H9 (cell line): ENCODE measurements around the gene ADARB2. TPM values are rescaled to one million over a fixed set of nuclear protein-coding genes. Genes with fewer than 3 reads are reported as not detected.

ENCODE experiments used
- DNase-seq: peaks from one replicate; pipeline ENCODE4 v3.0.0-alpha.2; 2017
- H2AFZ ChIP-seq: one replicate; pipeline ENCODE4 v1.6.1; 2013; ENCODE audit warnings: mild to moderate bottlenecking, low read length, control low read depth, moderate library complexity
- H2AK5ac ChIP-seq: 2 replicates; pipeline ENCODE4 v1.6.1; 2013; ENCODE audit warnings: low read length, control low read depth, mixed read lengths; ENCODE audit not compliant: insufficient read length
- H2BK120ac ChIP-seq: one replicate; pipeline ENCODE4 v1.6.1; 2013; ENCODE audit warnings: low read depth, mild to moderate bottlenecking, low read length, control low read depth, inconsistent platforms; ENCODE audit not compliant: poor library complexity, severe bottlenecking
- H2BK12ac ChIP-seq: 2 replicates; pipeline ENCODE4 v1.6.1; 2013; ENCODE audit warnings: low read length, control low read depth, mixed read lengths, low read depth; ENCODE audit not compliant: insufficient read length
- H2BK15ac ChIP-seq: 2 replicates; pipeline ENCODE4 v1.6.1; 2013; ENCODE audit warnings: low read depth, low read length, control low read depth
- H2BK20ac ChIP-seq: one replicate; pipeline ENCODE4 v1.6.1; 2013; ENCODE audit warnings: low read depth, mild to moderate bottlenecking, low read length, control low read depth, inconsistent platforms; ENCODE audit not compliant: poor library complexity, severe bottlenecking
- H2BK5ac ChIP-seq: 2 replicates; pipeline ENCODE4 v1.6.1; 2013; ENCODE audit warnings: low read length, control low read depth, mixed read lengths; ENCODE audit not compliant: insufficient read length
- H3K14ac ChIP-seq: 2 replicates; pipeline ENCODE4 v1.6.1; 2013; ENCODE audit warnings: low read length, control low read depth; ENCODE audit not compliant: insufficient read depth
- H3K18ac ChIP-seq: 2 replicates; pipeline ENCODE4 v1.6.1; 2013; ENCODE audit warnings: low read depth, mild to moderate bottlenecking, mixed read lengths, low read length, control low read depth; ENCODE audit not compliant: insufficient read length
- H3K23ac ChIP-seq: 2 replicates; pipeline ENCODE4 v1.6.1; 2013; ENCODE audit warnings: low read length, control low read depth, mixed read lengths, low read depth; ENCODE audit not compliant: insufficient read length
- H3K23me2 ChIP-seq: 2 replicates; pipeline ENCODE4 v1.6.1; 2013; ENCODE audit warnings: low read depth, mild to moderate bottlenecking, mixed read lengths, low read length, control low read depth; ENCODE audit not compliant: insufficient read length, poor library complexity, severe bottlenecking
- H3K27ac ChIP-seq: 2 replicates; pipeline ENCODE4 v1.5.1; 2013; ENCODE audit warnings: low read length, control low read depth, mixed read lengths, low read depth; ENCODE audit not compliant: insufficient read length
- H3K27me3 ChIP-seq: 2 replicates; pipeline ENCODE4 v1.6.1; 2013; ENCODE audit warnings: low read length, control low read depth, inconsistent platforms; ENCODE audit not compliant: insufficient read depth
- H3K4ac ChIP-seq: 2 replicates; pipeline ENCODE4 v1.6.1; 2013; ENCODE audit warnings: low read depth, mild to moderate bottlenecking, control low read depth, inconsistent platforms, low read length, moderate library complexity
- H3K4me1 ChIP-seq: 2 replicates; pipeline ENCODE4 v1.6.1; 2013; ENCODE audit warnings: low read length, control low read depth, inconsistent platforms; ENCODE audit not compliant: insufficient read depth
- H3K4me2 ChIP-seq: 2 replicates; pipeline ENCODE4 v1.6.1; 2013; ENCODE audit warnings: low read length, control low read depth, mixed read lengths; ENCODE audit not compliant: insufficient read length, insufficient read depth
- H3K56ac ChIP-seq: 2 replicates; pipeline ENCODE4 v1.6.1; 2013; ENCODE audit warnings: low read depth, mild to moderate bottlenecking, mixed read lengths, low read length, control low read depth; ENCODE audit not compliant: insufficient read length
- H3K79me1 ChIP-seq: 2 replicates; pipeline ENCODE4 v1.6.1; 2013; ENCODE audit warnings: low read depth, mild to moderate bottlenecking, moderate library complexity, low read length, control low read depth, inconsistent platforms; ENCODE audit not compliant: insufficient read depth, poor library complexity, severe bottlenecking
- H3K79me2 ChIP-seq: 2 replicates; pipeline ENCODE4 v1.6.1; 2013; ENCODE audit warnings: low read length, control low read depth, inconsistent platforms; ENCODE audit not compliant: insufficient read depth
- H3K9ac ChIP-seq: 2 replicates; pipeline ENCODE4 v1.6.1; 2013; ENCODE audit warnings: low read length, control low read depth, mixed read lengths; ENCODE audit not compliant: insufficient read length; ENCODE audit errors: extremely low read depth
- H3K9me3 ChIP-seq: one replicate; pipeline ENCODE4 v1.6.1; 2013; ENCODE audit warnings: low read depth, low read length, inconsistent platforms; ENCODE audit not compliant: control insufficient read depth
- H3T11ph ChIP-seq: one replicate; pipeline ENCODE4 v1.6.1; 2013; ENCODE audit warnings: mild to moderate bottlenecking, low read length, control low read depth, inconsistent platforms
- H4K20me1 ChIP-seq: one replicate; pipeline ENCODE4 v1.6.1; 2013; ENCODE audit not compliant: control insufficient read depth, insufficient read length, insufficient read depth
- H4K5ac ChIP-seq: 2 replicates; pipeline ENCODE4 v1.6.1; 2013; ENCODE audit warnings: low read depth, mild to moderate bottlenecking, mixed read lengths, low read length, control low read depth; ENCODE audit not compliant: insufficient read length
- H4K8ac ChIP-seq: replicated peaks from 2 replicates; pipeline ENCODE4 v1.6.1; 2013; ENCODE audit warnings: low read length, control low read depth, mixed read lengths, low read depth; ENCODE audit not compliant: insufficient read length
- H4K91ac ChIP-seq: 2 replicates; pipeline ENCODE4 v1.6.1; 2013; ENCODE audit warnings: low read depth, mild to moderate bottlenecking, moderate library complexity, mixed read lengths, low read length, control low read depth; ENCODE audit not compliant: insufficient read length
- H3K27ac Mint-ChIP-seq, 3 experiments: 2 replicates in 2 of 3; 3 replicates in 1 of 3; pipeline ENCODE4 v1.8.0; 2020 to 2021; ENCODE audit warnings: mixed read lengths in 3 of 3, mild to moderate bottlenecking in 1 of 3, moderate library complexity in 1 of 3
- H3K27me3 Mint-ChIP-seq: 2 replicates; pipeline ENCODE4 v1.8.0; 2021; ENCODE audit warnings: low read depth, mild to moderate bottlenecking, moderate library complexity, mixed read lengths
- H3K36me3 Mint-ChIP-seq, 3 experiments: 2 replicates in 2 of 3; 3 replicates in 1 of 3; pipeline ENCODE4 v1.8.0; 2020 to 2021; ENCODE audit warnings: low read depth in 3 of 3, mixed read lengths in 3 of 3; ENCODE audit not compliant: insufficient read depth in 1 of 3
- H3K4me1 Mint-ChIP-seq, 2 experiments: 2 replicates each; pipeline ENCODE4 v1.8.0; 2020; ENCODE audit warnings: mixed read lengths in 2 of 2
- H3K4me3 Mint-ChIP-seq, 2 experiments: 2 replicates in 1 of 2; 3 replicates in 1 of 2; pipeline ENCODE4 v1.8.0; 2020 to 2021; ENCODE audit warnings: mild to moderate bottlenecking in 2 of 2, mixed read lengths in 2 of 2, moderate library complexity in 1 of 2
- H3K9me3 Mint-ChIP-seq, 2 experiments: 2 replicates in 1 of 2; 3 replicates in 1 of 2; pipeline ENCODE4 v1.8.0; 2020; ENCODE audit warnings: mild to moderate bottlenecking in 2 of 2, mixed read lengths in 2 of 2, moderate library complexity in 1 of 2
- WGBS: extraction: QIAGEN DNeasy Blood & Tissue Kit; methylation state at CpG from one replicate; pipeline ENCODE4 v1.1.7; 2013; ENCODE audit warnings: missing lambda C conversion rate, low lambda C conversion rate, mixed read lengths; ENCODE audit not compliant: insufficient read length; ENCODE audit errors: extremely low coverage; 5-methylcytosine and 5-hydroxymethylcytosine counted together
- total RNA-seq: library from RNA; stranded (reverse); gene quantifications from 2 replicates; pipeline ENCODE4 v1.2.1, GENCODE V29; 2021
- TF ChIP-seq, protein P1 (sequence below): fragments of 200-600 bp; sonication (generic); conservative IDR thresholded peaks from 3 replicates; pipeline ENCODE4 v1.8.0; 2021; ENCODE audit warnings: antibody characterized with exemption, mild to moderate bottlenecking

ADARB2 gene
- total RNA-seq, 1 experiment from 2014 or later: 0.87 TPM

DNA sequence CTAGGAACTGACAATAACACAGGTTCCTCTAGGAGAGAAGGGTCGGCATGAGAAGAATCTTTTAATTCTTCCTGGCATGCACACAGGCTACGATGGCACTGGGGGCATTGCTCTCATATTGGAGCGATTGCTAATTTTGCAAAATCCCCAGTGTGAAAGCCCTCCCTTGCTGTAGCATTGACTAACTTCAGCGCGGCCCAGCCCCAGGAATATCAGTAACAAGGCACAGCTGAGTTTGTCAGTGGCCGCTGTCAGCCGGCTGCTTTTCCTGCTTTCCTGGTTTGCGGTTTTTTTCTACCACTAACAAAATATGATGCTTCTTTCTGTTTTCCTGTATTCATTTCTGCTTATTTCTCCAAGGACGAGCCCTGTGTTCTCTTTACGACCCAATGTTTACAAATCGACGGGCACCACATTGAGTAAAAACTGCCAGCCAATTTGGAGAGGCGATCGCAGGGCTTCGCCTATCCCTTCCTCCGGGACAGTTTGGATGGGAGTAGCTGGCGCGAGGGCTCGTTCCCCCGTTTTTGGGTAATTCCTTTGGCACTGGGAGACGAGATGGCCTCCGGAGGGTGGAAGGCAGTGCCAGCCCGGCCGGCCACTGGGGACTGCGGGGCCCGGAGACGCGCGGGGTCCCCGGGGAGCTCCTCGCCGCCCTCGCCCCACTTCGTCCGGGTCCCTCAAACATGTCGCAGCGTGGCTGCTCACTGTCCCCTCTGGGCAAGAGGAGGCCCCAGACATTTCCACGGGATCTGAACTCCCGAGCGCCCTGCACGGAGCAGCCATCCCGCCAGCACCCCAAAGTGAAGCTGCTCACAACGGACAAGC, 967 bp downstream of the ADARB2 start:
- WGBS: no CpG with 5 or more reads among the region's 43 CpGs
- Histone ChIP-seq H3K4me1 (no peaks in the 10 kb centered on the region), H3K14ac (0 out of 2 replicates have a peak overlapping the region, but pooled peaks have one; percentile 8), H3K4me2 (peak overlapping the region; percentile 89), H4K91ac (no peak overlapping the region), H2BK120ac (no peak overlapping the region), H3K23ac (no peak overlapping the region), H2AK5ac (no peak overlapping the region), H4K8ac (no peak overlapping the region), H2BK20ac (no peak overlapping the region), H3K79me1 (no peaks in the 10 kb centered on the region), H3T11ph (no peak overlapping the region), H3K56ac (no peak overlapping the region), H4K20me1 (no peaks in the 10 kb centered on the region), H3K18ac (no peak overlapping the region), H2AFZ (no peak overlapping the region), H3K27me3 (peaks cover 15% of the 10 kb centered on the region), H3K79me2 (no peaks in the 10 kb centered on the region), H2BK5ac (no peak overlapping the region), H2BK12ac (no peak overlapping the region), H3K23me2 (peaks cover 19% of the 10 kb centered on the region), H3K9ac (no peak overlapping the region), H4K5ac (no peak overlapping the region), H3K9me3 (no peaks in the 10 kb centered on the region), H2BK15ac (no peak overlapping the region), H3K27ac (no peak overlapping the region), H3K4ac (no peak overlapping the region)
- H3K9me3 Mint-ChIP-seq: no peaks in the 10 kb centered on the region
- H3K27me3 Mint-ChIP-seq: peaks cover 75% of the 10 kb centered on the region
- H3K4me1 Mint-ChIP-seq: peaks cover 17 to 21% of the 10 kb centered on the region in 2 experiments
- DNase-seq: no peak
- H3K4me3 Mint-ChIP-seq: peak overlapping the region; percentile 71 to 87
- no peak overlapping the region for H3K27ac Mint-ChIP-seq
- no peaks in the 10 kb centered on the region for H3K36me3 Mint-ChIP-seq
- TF ChIP-seq, protein P1, sequence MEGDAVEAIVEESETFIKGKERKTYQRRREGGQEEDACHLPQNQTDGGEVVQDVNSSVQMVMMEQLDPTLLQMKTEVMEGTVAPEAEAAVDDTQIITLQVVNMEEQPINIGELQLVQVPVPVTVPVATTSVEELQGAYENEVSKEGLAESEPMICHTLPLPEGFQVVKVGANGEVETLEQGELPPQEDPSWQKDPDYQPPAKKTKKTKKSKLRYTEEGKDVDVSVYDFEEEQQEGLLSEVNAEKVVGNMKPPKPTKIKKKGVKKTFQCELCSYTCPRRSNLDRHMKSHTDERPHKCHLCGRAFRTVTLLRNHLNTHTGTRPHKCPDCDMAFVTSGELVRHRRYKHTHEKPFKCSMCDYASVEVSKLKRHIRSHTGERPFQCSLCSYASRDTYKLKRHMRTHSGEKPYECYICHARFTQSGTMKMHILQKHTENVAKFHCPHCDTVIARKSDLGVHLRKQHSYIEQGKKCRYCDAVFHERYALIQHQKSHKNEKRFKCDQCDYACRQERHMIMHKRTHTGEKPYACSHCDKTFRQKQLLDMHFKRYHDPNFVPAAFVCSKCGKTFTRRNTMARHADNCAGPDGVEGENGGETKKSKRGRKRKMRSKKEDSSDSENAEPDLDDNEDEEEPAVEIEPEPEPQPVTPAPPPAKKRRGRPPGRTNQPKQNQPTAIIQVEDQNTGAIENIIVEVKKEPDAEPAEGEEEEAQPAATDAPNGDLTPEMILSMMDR: no peak
